ENCODE data around the gene IFNLR1. TPM values are rescaled to one million over a fixed set of nuclear protein-coding genes. Genes with fewer than 3 reads are reported as not detected.

IFNLR1 gene
- total and polyA plus RNA-seq, 9 of the 15 experiments (the other 6 are each of a cell fraction or from before 2014, with no cell fraction given) = not detected

GRCh38 chr1:24127134-24127800 lies 59.8 kb downstream of the IFNLR1 start (continued):
- TF ChIP-seq ZNF609 (CRISPR knock-in tag; IDR thresholded peaks at IDR 0.05; ENCODE audit: borderline replicate concordance) (no peak), PTBP1 (IDR thresholded peaks at IDR 0.05; ENCODE audit: low read depth, low read length) (no peak), RNF2 (IDR thresholded peaks at IDR 0.05) (no peak), ARID1B (IDR thresholded peaks at IDR 0.05) (no peak), ZBED1 (IDR thresholded peaks at IDR 0.05) (no peak), ZNF318 (IDR thresholded peaks at IDR 0.05; ENCODE audit: borderline replicate concordance in 1 of 2, low read depth in 1 of 2) (no peak)

Measured in K562 (cell line).